H9 (cell line): ENCODE data around the gene GYS1. TPM values are rescaled to one million over a fixed set of nuclear protein-coding genes. Genes with fewer than 3 reads are reported as not detected.

Source experiments
- DNase-seq: peaks from one replicate; pipeline ENCODE4 v3.0.0-alpha.2; 2017
- H2AFZ ChIP-seq: one replicate; pipeline ENCODE4 v1.6.1; 2013; ENCODE audit warnings: mild to moderate bottlenecking, low read length, control low read depth, moderate library complexity
- H2AK5ac ChIP-seq: 2 replicates; pipeline ENCODE4 v1.6.1; 2013; ENCODE audit warnings: low read length, control low read depth, mixed read lengths; ENCODE audit not compliant: insufficient read length
- H2BK120ac ChIP-seq: one replicate; pipeline ENCODE4 v1.6.1; 2013; ENCODE audit warnings: low read depth, mild to moderate bottlenecking, low read length, control low read depth, inconsistent platforms; ENCODE audit not compliant: poor library complexity, severe bottlenecking
- H2BK12ac ChIP-seq: 2 replicates; pipeline ENCODE4 v1.6.1; 2013; ENCODE audit warnings: low read length, control low read depth, mixed read lengths, low read depth; ENCODE audit not compliant: insufficient read length
- H2BK15ac ChIP-seq: 2 replicates; pipeline ENCODE4 v1.6.1; 2013; ENCODE audit warnings: low read depth, low read length, control low read depth
- H2BK20ac ChIP-seq: one replicate; pipeline ENCODE4 v1.6.1; 2013; ENCODE audit warnings: low read depth, mild to moderate bottlenecking, low read length, control low read depth, inconsistent platforms; ENCODE audit not compliant: poor library complexity, severe bottlenecking
- H2BK5ac ChIP-seq: 2 replicates; pipeline ENCODE4 v1.6.1; 2013; ENCODE audit warnings: low read length, control low read depth, mixed read lengths; ENCODE audit not compliant: insufficient read length
- H3K14ac ChIP-seq: 2 replicates; pipeline ENCODE4 v1.6.1; 2013; ENCODE audit warnings: low read length, control low read depth; ENCODE audit not compliant: insufficient read depth
- H3K18ac ChIP-seq: 2 replicates; pipeline ENCODE4 v1.6.1; 2013; ENCODE audit warnings: low read depth, mild to moderate bottlenecking, mixed read lengths, low read length, control low read depth; ENCODE audit not compliant: insufficient read length
- H3K23ac ChIP-seq: 2 replicates; pipeline ENCODE4 v1.6.1; 2013; ENCODE audit warnings: low read length, control low read depth, mixed read lengths, low read depth; ENCODE audit not compliant: insufficient read length
- H3K23me2 ChIP-seq: 2 replicates; pipeline ENCODE4 v1.6.1; 2013; ENCODE audit warnings: low read depth, mild to moderate bottlenecking, mixed read lengths, low read length, control low read depth; ENCODE audit not compliant: insufficient read length, poor library complexity, severe bottlenecking
- H3K27ac ChIP-seq: 2 replicates; pipeline ENCODE4 v1.5.1; 2013; ENCODE audit warnings: low read length, control low read depth, mixed read lengths, low read depth; ENCODE audit not compliant: insufficient read length
- H3K27me3 ChIP-seq: 2 replicates; pipeline ENCODE4 v1.6.1; 2013; ENCODE audit warnings: low read length, control low read depth, inconsistent platforms; ENCODE audit not compliant: insufficient read depth
- H3K4ac ChIP-seq: 2 replicates; pipeline ENCODE4 v1.6.1; 2013; ENCODE audit warnings: low read depth, mild to moderate bottlenecking, control low read depth, inconsistent platforms, low read length, moderate library complexity
- H3K4me1 ChIP-seq: 2 replicates; pipeline ENCODE4 v1.6.1; 2013; ENCODE audit warnings: low read length, control low read depth, inconsistent platforms; ENCODE audit not compliant: insufficient read depth
- H3K4me2 ChIP-seq: 2 replicates; pipeline ENCODE4 v1.6.1; 2013; ENCODE audit warnings: low read length, control low read depth, mixed read lengths; ENCODE audit not compliant: insufficient read length, insufficient read depth
- H3K56ac ChIP-seq: 2 replicates; pipeline ENCODE4 v1.6.1; 2013; ENCODE audit warnings: low read depth, mild to moderate bottlenecking, mixed read lengths, low read length, control low read depth; ENCODE audit not compliant: insufficient read length
- H3K79me1 ChIP-seq: 2 replicates; pipeline ENCODE4 v1.6.1; 2013; ENCODE audit warnings: low read depth, mild to moderate bottlenecking, moderate library complexity, low read length, control low read depth, inconsistent platforms; ENCODE audit not compliant: insufficient read depth, poor library complexity, severe bottlenecking
- H3K79me2 ChIP-seq: 2 replicates; pipeline ENCODE4 v1.6.1; 2013; ENCODE audit warnings: low read length, control low read depth, inconsistent platforms; ENCODE audit not compliant: insufficient read depth
- H3K9ac ChIP-seq: 2 replicates; pipeline ENCODE4 v1.6.1; 2013; ENCODE audit warnings: low read length, control low read depth, mixed read lengths; ENCODE audit not compliant: insufficient read length; ENCODE audit errors: extremely low read depth
- H3K9me3 ChIP-seq: one replicate; pipeline ENCODE4 v1.6.1; 2013; ENCODE audit warnings: low read depth, low read length, inconsistent platforms; ENCODE audit not compliant: control insufficient read depth
- H3T11ph ChIP-seq: one replicate; pipeline ENCODE4 v1.6.1; 2013; ENCODE audit warnings: mild to moderate bottlenecking, low read length, control low read depth, inconsistent platforms
- H4K20me1 ChIP-seq: one replicate; pipeline ENCODE4 v1.6.1; 2013; ENCODE audit not compliant: control insufficient read depth, insufficient read length, insufficient read depth
- H4K5ac ChIP-seq: 2 replicates; pipeline ENCODE4 v1.6.1; 2013; ENCODE audit warnings: low read depth, mild to moderate bottlenecking, mixed read lengths, low read length, control low read depth; ENCODE audit not compliant: insufficient read length
- H4K8ac ChIP-seq: replicated peaks from 2 replicates; pipeline ENCODE4 v1.6.1; 2013; ENCODE audit warnings: low read length, control low read depth, mixed read lengths, low read depth; ENCODE audit not compliant: insufficient read length
- H4K91ac ChIP-seq: 2 replicates; pipeline ENCODE4 v1.6.1; 2013; ENCODE audit warnings: low read depth, mild to moderate bottlenecking, moderate library complexity, mixed read lengths, low read length, control low read depth; ENCODE audit not compliant: insufficient read length
- H3K27ac Mint-ChIP-seq, 3 experiments: 2 replicates in 2 of 3; 3 replicates in 1 of 3; pipeline ENCODE4 v1.8.0; 2020 to 2021; ENCODE audit warnings: mixed read lengths in 3 of 3, mild to moderate bottlenecking in 1 of 3, moderate library complexity in 1 of 3
- H3K27me3 Mint-ChIP-seq: 2 replicates; pipeline ENCODE4 v1.8.0; 2021; ENCODE audit warnings: low read depth, mild to moderate bottlenecking, moderate library complexity, mixed read lengths
- H3K36me3 Mint-ChIP-seq, 3 experiments: 2 replicates in 2 of 3; 3 replicates in 1 of 3; pipeline ENCODE4 v1.8.0; 2020 to 2021; ENCODE audit warnings: low read depth in 3 of 3, mixed read lengths in 3 of 3; ENCODE audit not compliant: insufficient read depth in 1 of 3
- H3K4me1 Mint-ChIP-seq, 2 experiments: 2 replicates each; pipeline ENCODE4 v1.8.0; 2020; ENCODE audit warnings: mixed read lengths in 2 of 2
- H3K4me3 Mint-ChIP-seq, 2 experiments: 2 replicates in 1 of 2; 3 replicates in 1 of 2; pipeline ENCODE4 v1.8.0; 2020 to 2021; ENCODE audit warnings: mild to moderate bottlenecking in 2 of 2, mixed read lengths in 2 of 2, moderate library complexity in 1 of 2
- H3K9me3 Mint-ChIP-seq, 2 experiments: 2 replicates in 1 of 2; 3 replicates in 1 of 2; pipeline ENCODE4 v1.8.0; 2020; ENCODE audit warnings: mild to moderate bottlenecking in 2 of 2, mixed read lengths in 2 of 2, moderate library complexity in 1 of 2
- WGBS: extraction: QIAGEN DNeasy Blood & Tissue Kit; methylation state at CpG from one replicate; pipeline ENCODE4 v1.1.7; 2013; ENCODE audit warnings: missing lambda C conversion rate, low lambda C conversion rate, mixed read lengths; ENCODE audit not compliant: insufficient read length; ENCODE audit errors: extremely low coverage; 5-methylcytosine and 5-hydroxymethylcytosine counted together
- total RNA-seq: library from RNA; stranded (reverse); gene quantifications from 2 replicates; pipeline ENCODE4 v1.2.1, GENCODE V29; 2021
- TF ChIP-seq, protein P1 (sequence below): fragments of 200-600 bp; sonication (generic); conservative IDR thresholded peaks from 3 replicates; pipeline ENCODE4 v1.8.0; 2021; ENCODE audit warnings: antibody characterized with exemption, mild to moderate bottlenecking

Gene GYS1
- total RNA-seq, 1 experiment from 2014 or later, result 44.3 TPM

DNA sequence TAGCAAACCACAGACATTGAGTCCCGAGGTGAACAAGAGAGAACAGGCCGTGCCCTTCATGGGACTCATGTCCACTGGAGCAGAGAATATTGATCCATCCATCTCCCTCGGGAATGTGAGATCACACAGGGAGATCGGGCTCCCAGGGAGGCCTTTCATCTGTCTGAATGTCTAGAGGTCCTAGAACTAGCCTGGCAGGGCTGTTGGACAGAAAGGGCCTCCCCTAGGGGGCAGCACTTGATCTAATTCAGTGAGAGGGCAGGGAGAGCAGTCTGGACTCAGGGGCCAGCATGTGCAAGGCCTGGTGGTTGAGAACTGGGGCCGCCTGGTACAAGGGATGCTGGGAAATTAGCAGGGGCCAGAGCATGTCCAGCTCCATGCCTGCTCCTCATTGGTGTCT is 4.9 kb upstream of the GYS1 start:
- DNase-seq, result peak; percentile 86
- H3K27ac Mint-ChIP-seq, result peak overlapping the region in 1 of 3 experiments; percentile 68; a peak in 1 of 7 replicates
- Histone ChIP-seq H3K4ac (no peak overlapping the region), H3K56ac (no peak overlapping the region), H3K27me3 (no peaks in the 10 kb centered on the region), H3K18ac (no peak overlapping the region), H3K9ac (no peak overlapping the region), H3K4me2 (no peak overlapping the region), H3K79me1 (no peaks in the 10 kb centered on the region), H4K5ac (no peak overlapping the region), H2AK5ac (no peak overlapping the region), H3K23ac (no peak overlapping the region), H3K79me2 (peaks cover 9% of the 10 kb centered on the region; the same call in 1 of the 2 replicates), H4K91ac (no peak overlapping the region), H4K8ac (no peak overlapping the region), H3K23me2 (no peaks in the 10 kb centered on the region), H3K4me1 (no peaks in the 10 kb centered on the region), H3K27ac (no peak overlapping the region), H4K20me1 (no peaks in the 10 kb centered on the region), H3K14ac (no peak overlapping the region), H2BK15ac (no peak overlapping the region), H2BK120ac (no peak overlapping the region), H3K9me3 (no peaks in the 10 kb centered on the region), H2BK20ac (no peak overlapping the region), H2BK12ac (no peak overlapping the region), H2AFZ (no peak overlapping the region), H3T11ph (no peak overlapping the region), H2BK5ac (no peak overlapping the region)
- H3K9me3 Mint-ChIP-seq, result no peaks in the 10 kb centered on the region
- TF ChIP-seq, protein P1, sequence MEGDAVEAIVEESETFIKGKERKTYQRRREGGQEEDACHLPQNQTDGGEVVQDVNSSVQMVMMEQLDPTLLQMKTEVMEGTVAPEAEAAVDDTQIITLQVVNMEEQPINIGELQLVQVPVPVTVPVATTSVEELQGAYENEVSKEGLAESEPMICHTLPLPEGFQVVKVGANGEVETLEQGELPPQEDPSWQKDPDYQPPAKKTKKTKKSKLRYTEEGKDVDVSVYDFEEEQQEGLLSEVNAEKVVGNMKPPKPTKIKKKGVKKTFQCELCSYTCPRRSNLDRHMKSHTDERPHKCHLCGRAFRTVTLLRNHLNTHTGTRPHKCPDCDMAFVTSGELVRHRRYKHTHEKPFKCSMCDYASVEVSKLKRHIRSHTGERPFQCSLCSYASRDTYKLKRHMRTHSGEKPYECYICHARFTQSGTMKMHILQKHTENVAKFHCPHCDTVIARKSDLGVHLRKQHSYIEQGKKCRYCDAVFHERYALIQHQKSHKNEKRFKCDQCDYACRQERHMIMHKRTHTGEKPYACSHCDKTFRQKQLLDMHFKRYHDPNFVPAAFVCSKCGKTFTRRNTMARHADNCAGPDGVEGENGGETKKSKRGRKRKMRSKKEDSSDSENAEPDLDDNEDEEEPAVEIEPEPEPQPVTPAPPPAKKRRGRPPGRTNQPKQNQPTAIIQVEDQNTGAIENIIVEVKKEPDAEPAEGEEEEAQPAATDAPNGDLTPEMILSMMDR, result peak; percentile 81
- WGBS, result no CpG with 5 or more reads among the region's 5 CpGs
- no peak overlapping the region for H3K4me3 Mint-ChIP-seq
- H3K4me1 Mint-ChIP-seq, result peaks cover 24% of the 10 kb centered on the region in 2 experiments
- H3K36me3 Mint-ChIP-seq, result peaks cover 5 to 16% (median 7%) of the 10 kb centered on the region in 3 experiments; a peak in 6 of 7 replicates
- H3K27me3 Mint-ChIP-seq, result no peaks in the 10 kb centered on the region
